ENCODE measurements around the gene MNAT1.

GRCh38 chr14:60815371-60815770, 80.8 kb downstream of the MNAT1 start:
- TF ChIP-seq ZNF114 (CRISPR knock-in tag; IDR thresholded peaks at IDR 0.05) (no peak), JUNB (IDR thresholded peaks at IDR 0.05; ENCODE audit: unreplicated experiment) (no peak), POLR2AphosphoS5 (IDR thresholded peaks at IDR 0.05; ENCODE audit: low read depth) (no peak), EZH2 (IDR thresholded peaks at IDR 0.05; ENCODE audit: low read depth, unreplicated experiment) (no peak), CREB1 (CRISPR knock-in tag; IDR thresholded peaks at IDR 0.05; ENCODE audit: low read depth) (no peak), NANOG (IDR thresholded peaks at IDR 0.05; ENCODE audit: borderline replicate concordance) (no peak), STAT1 (IDR thresholded peaks at IDR 0.05; ENCODE audit: unreplicated experiment) (no peak), EZH2phosphoT487 (IDR thresholded peaks at IDR 0.05; ENCODE audit: unreplicated experiment) (no peak)
- TF ChIP-seq, protein P1, sequence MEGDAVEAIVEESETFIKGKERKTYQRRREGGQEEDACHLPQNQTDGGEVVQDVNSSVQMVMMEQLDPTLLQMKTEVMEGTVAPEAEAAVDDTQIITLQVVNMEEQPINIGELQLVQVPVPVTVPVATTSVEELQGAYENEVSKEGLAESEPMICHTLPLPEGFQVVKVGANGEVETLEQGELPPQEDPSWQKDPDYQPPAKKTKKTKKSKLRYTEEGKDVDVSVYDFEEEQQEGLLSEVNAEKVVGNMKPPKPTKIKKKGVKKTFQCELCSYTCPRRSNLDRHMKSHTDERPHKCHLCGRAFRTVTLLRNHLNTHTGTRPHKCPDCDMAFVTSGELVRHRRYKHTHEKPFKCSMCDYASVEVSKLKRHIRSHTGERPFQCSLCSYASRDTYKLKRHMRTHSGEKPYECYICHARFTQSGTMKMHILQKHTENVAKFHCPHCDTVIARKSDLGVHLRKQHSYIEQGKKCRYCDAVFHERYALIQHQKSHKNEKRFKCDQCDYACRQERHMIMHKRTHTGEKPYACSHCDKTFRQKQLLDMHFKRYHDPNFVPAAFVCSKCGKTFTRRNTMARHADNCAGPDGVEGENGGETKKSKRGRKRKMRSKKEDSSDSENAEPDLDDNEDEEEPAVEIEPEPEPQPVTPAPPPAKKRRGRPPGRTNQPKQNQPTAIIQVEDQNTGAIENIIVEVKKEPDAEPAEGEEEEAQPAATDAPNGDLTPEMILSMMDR (conservative IDR thresholded peaks at IDR 0.05; ENCODE audit: low read depth in 2 of 2), result no peak
- TF ChIP-seq, protein P2, sequence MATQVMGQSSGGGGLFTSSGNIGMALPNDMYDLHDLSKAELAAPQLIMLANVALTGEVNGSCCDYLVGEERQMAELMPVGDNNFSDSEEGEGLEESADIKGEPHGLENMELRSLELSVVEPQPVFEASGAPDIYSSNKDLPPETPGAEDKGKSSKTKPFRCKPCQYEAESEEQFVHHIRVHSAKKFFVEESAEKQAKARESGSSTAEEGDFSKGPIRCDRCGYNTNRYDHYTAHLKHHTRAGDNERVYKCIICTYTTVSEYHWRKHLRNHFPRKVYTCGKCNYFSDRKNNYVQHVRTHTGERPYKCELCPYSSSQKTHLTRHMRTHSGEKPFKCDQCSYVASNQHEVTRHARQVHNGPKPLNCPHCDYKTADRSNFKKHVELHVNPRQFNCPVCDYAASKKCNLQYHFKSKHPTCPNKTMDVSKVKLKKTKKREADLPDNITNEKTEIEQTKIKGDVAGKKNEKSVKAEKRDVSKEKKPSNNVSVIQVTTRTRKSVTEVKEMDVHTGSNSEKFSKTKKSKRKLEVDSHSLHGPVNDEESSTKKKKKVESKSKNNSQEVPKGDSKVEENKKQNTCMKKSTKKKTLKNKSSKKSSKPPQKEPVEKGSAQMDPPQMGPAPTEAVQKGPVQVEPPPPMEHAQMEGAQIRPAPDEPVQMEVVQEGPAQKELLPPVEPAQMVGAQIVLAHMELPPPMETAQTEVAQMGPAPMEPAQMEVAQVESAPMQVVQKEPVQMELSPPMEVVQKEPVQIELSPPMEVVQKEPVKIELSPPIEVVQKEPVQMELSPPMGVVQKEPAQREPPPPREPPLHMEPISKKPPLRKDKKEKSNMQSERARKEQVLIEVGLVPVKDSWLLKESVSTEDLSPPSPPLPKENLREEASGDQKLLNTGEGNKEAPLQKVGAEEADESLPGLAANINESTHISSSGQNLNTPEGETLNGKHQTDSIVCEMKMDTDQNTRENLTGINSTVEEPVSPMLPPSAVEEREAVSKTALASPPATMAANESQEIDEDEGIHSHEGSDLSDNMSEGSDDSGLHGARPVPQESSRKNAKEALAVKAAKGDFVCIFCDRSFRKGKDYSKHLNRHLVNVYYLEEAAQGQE (IDR thresholded peaks at IDR 0.05; ENCODE audit: unreplicated experiment), result no peak
